HCT116 (cell line): ENCODE data around the gene KREMEN2. TPM values are rescaled to one million over a fixed set of nuclear protein-coding genes. Genes with fewer than 3 reads are reported as not detected.

Experiments used
- ATAC-seq: fragments of 200-7000 bp; cut with Tn5 transposase; 2 replicates; pipeline ENCODE4 v1.9.1; 2020; ENCODE audit warnings: mild to moderate bottlenecking, moderate library complexity
- BruUV-seq: library from RNA; stranded (reverse); fragments of 400-500 nt; replicated peaks from 2 replicates; lab custom pipeline; 2021; lab: Mats Ljungman, UMichigan
- CTCF ChIA-PET: fragments of 300-600 bp; sonication (Branson Sonifier 250); formaldehyde crosslinking; loops from one replicate; lab custom pipeline; 2021; ENCODE audit warnings: antibody characterized with exemption; lab: Charles Lee
- POLR2A ChIA-PET: fragments of 300-600, 350-600 bp; sonication (Branson Sonifier 250); formaldehyde crosslinking; loops from one replicate; lab custom pipeline; 2021; ENCODE audit warnings: antibody characterized with exemption; lab: Charles Lee
- RAD21 ChIA-PET, 2 experiments: fragments of 300-600 bp; sonication (Branson Sonifier 250); formaldehyde crosslinking; loops; one replicate each; lab custom pipeline; 2023; ENCODE audit warnings: low total read pairs in 2 of 2; ENCODE audit not compliant: uncharacterized antibody in 2 of 2, unreplicated experiment in 2 of 2, low non-redundant PET in 1 of 2; lab: Charles Lee
- DNase-seq: peaks from one replicate; pipeline ENCODE4 v3.0.0-alpha.2; 2010; ENCODE audit warnings: low read depth, low spot score
- H2AFZ ChIP-seq: fragments of 200-600 bp; shearing (Covaris generic), sonication (generic); 2 replicates; pipeline ENCODE4 v1.6.1; 2017; ENCODE audit warnings: low read depth, mixed run types, mixed read lengths, antibody characterized with exemption, low read length; ENCODE audit not compliant: poor library complexity, severe bottlenecking
- H3K27ac ChIP-seq: 2 replicates; pipeline ENCODE4 v1.5.1; 2012; ENCODE audit warnings: low read depth, low read length
- H3K27me3 ChIP-seq: fragments of 200-600 bp; sonication (generic); 2 replicates; pipeline ENCODE4 v1.6.1; 2016; ENCODE audit warnings: mixed run types, low read length, mixed read lengths; ENCODE audit not compliant: insufficient read depth
- H3K36me3 ChIP-seq, 2 experiments: fragments of 200-500 bp in 1 of 2; fragments of 200-600 bp in 1 of 2; sonication (Bioruptor generic) in 1 of 2; sonication (generic) in 1 of 2; 2 replicates each; pipeline versions ENCODE4 v1.5.1 to v1.6.1; 2014 to 2016; ENCODE audit warnings: low read length in 2 of 2, inconsistent platforms in 1 of 2, mixed read lengths in 1 of 2, mixed run types in 1 of 2; ENCODE audit not compliant: insufficient read depth in 2 of 2, control insufficient read depth in 1 of 2
- H3K4me1 ChIP-seq, 2 experiments: fragments of 200-600 bp in 1 of 2; sonication (generic) in 1 of 2; 2 replicates each; pipeline versions ENCODE4 v1.5.1 to v1.6.1; 2012 to 2017; ENCODE audit warnings: low read length in 2 of 2, inconsistent platforms in 1 of 2, mild to moderate bottlenecking in 1 of 2, mixed read lengths in 1 of 2, mixed run types in 1 of 2, moderate library complexity in 1 of 2; ENCODE audit not compliant: insufficient read depth in 2 of 2, control insufficient read depth in 1 of 2
- H3K4me2 ChIP-seq: fragments of 200-600 bp; sonication (generic); 2 replicates; pipeline ENCODE4 v1.6.1; 2017; ENCODE audit warnings: mixed run types, low read length, mixed read lengths
- H3K4me3 ChIP-seq, 2 experiments: fragments of 200-600 bp in 1 of 2; sonication (generic) in 1 of 2; replicated peaks in 1 of 2; 2 replicates each; pipeline ENCODE4 v1.5.1; 2011 to 2016; ENCODE audit warnings: low read length in 2 of 2, control low read depth in 1 of 2, low read depth in 1 of 2, mild to moderate bottlenecking in 1 of 2, mixed read lengths in 1 of 2, mixed run types in 1 of 2
- H3K79me2 ChIP-seq: fragments of 200-600 bp; sonication (generic); 2 replicates; pipeline ENCODE4 v1.6.1; 2017; ENCODE audit warnings: mild to moderate bottlenecking, mixed run types, low read length, moderate library complexity, mixed read lengths; ENCODE audit not compliant: insufficient read depth
- H3K9ac ChIP-seq: fragments of 200-600 bp; sonication (generic); 2 replicates; pipeline ENCODE4 v1.6.1; 2016; ENCODE audit warnings: low read length, mixed read lengths
- H3K9me2 ChIP-seq: fragments of 200-600 bp; sonication (generic), shearing (Covaris generic); 2 replicates; pipeline ENCODE4 v1.6.1; 2017; ENCODE audit warnings: mixed run types, mild to moderate bottlenecking, moderate library complexity; ENCODE audit not compliant: insufficient read depth
- H3K9me3 ChIP-seq, 2 experiments: fragments of 200-500 bp in 1 of 2; fragments of 200-600 bp in 1 of 2; sonication (Bioruptor generic) in 1 of 2; sonication (generic) in 1 of 2; 2 replicates each; pipeline ENCODE4 v1.6.1; 2014 to 2017; ENCODE audit warnings: low read length in 2 of 2, mixed read lengths in 2 of 2, inconsistent platforms in 1 of 2, low read depth in 1 of 2, mild to moderate bottlenecking in 1 of 2, mixed run types in 1 of 2, moderate library complexity in 1 of 2; ENCODE audit not compliant: control insufficient read depth in 1 of 2, insufficient read depth in 1 of 2
- H4K20me1 ChIP-seq: fragments of 200-600 bp; sonication (generic), shearing (Covaris generic); 2 replicates; pipeline ENCODE4 v1.6.1; 2017; ENCODE audit warnings: mixed run types, mild to moderate bottlenecking, moderate library complexity; ENCODE audit not compliant: insufficient read depth
- ELF1 ChIP-seq: IDR thresholded peaks from 2 replicates; pipeline ENCODE4 v1.6.1; 2012; ENCODE audit warnings: low read depth, borderline replicate concordance
- FOSL1 ChIP-seq: IDR thresholded peaks from 2 replicates; pipeline ENCODE4 v1.6.1; 2012; ENCODE audit warnings: low read depth
- JUND ChIP-seq: IDR thresholded peaks from 2 replicates; pipeline ENCODE4 v1.6.1; 2012
- POLR2A ChIP-seq: IDR thresholded peaks from 2 replicates; pipeline ENCODE4 v1.7.0; 2011; ENCODE audit warnings: borderline replicate concordance; ENCODE audit not compliant: insufficient read depth, insufficient read length; ENCODE audit errors: extremely low read depth
- POLR2AphosphoS5 ChIP-seq: IDR thresholded peaks from 2 replicates; pipeline ENCODE4 v1.6.1; 2011; ENCODE audit warnings: mild to moderate bottlenecking, low read depth, low read length, moderate library complexity
- SIN3A ChIP-seq: IDR thresholded peaks from 2 replicates; pipeline ENCODE4 v1.6.1; 2012; ENCODE audit warnings: low read depth
- SP1 ChIP-seq: IDR thresholded peaks from 2 replicates; pipeline ENCODE4 v1.6.1; 2012; ENCODE audit warnings: low read depth
- SRF ChIP-seq: IDR thresholded peaks from 2 replicates; pipeline ENCODE4 v1.6.1; 2012; ENCODE audit warnings: low read depth
- YY1 ChIP-seq: IDR thresholded peaks from 2 replicates; pipeline ENCODE4 v1.6.1; 2011; ENCODE audit warnings: low read length, low read depth, moderate library complexity, mild to moderate bottlenecking; ENCODE audit not compliant: insufficient replicate concordance; ENCODE audit errors: extremely low read depth
- intact Hi-C: fragments of 100-400 bp; cut with micrococcal nuclease; formaldehyde crosslinking; loops from 2 replicates; pipeline ENCODE4 v1.10.0; 2022
- total RNA-seq: library from RNA; stranded (reverse); gene quantifications from one replicate; pipeline ENCODE4 v1.2.1, GENCODE V29; 2021; ENCODE audit not compliant: unreplicated experiment
- TF ChIP-seq, protein P1 (sequence below): IDR thresholded peaks from 2 replicates; pipeline ENCODE4 v1.6.1; 2011; ENCODE audit warnings: mild to moderate bottlenecking, low read length, moderate library complexity; ENCODE audit not compliant: insufficient replicate concordance; ENCODE audit errors: extremely low read depth
- TF ChIP-seq, protein P2 (sequence below), 3 experiments: fragments of 200-600 bp in 1 of 3; sonication (generic) in 1 of 3; IDR thresholded peaks in 2 of 3; conservative IDR thresholded peaks in 1 of 3; 2 replicates each; pipeline ENCODE4 v1.5.1; 2012 to 2017; ENCODE audit warnings: low read depth in 2 of 3, low read length in 2 of 3, antibody characterized with exemption in 1 of 3, borderline replicate concordance in 1 of 3, control low read depth in 1 of 3, mild to moderate bottlenecking in 1 of 3, mixed read lengths in 1 of 3, mixed run types in 1 of 3, moderate library complexity in 1 of 3; ENCODE audit not compliant: insufficient read depth in 1 of 3
- TF ChIP-seq, protein P3 (sequence below): IDR thresholded peaks from 2 replicates; pipeline ENCODE4 v1.6.1; 2012

The KREMEN2 gene
- total RNA-seq, 1 experiment from 2014 or later: 14.1 TPM

DNA sequence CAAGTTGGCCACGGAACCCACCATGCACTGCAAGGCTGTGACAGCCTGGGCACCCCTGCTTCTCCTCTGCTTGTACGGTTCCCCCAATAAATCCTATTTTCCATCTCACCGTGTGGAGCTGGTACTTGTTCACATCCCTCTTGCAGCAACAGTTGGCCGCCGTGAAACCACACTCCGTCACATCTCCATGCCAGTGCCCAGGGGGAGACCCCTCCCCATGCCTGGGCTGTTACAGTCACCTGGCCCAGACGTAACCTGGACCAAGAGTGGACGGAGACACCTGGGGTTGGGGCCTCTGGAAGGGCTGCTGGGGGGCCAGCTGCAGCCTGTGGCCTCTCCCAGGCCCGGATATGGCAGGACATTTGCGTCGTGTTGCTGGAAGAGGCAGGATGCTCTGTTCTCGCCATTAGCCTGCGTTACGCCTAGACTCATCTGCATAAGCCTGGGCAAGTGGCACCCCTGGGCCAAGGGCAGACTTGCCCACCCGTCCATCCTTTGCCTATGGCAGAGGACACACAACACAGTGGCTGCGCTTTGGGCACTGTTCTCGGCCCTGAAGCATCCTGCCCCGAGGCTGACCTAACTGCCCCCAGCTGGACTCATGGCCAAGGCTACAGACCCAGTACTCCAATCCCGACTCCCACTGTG lies 14.2 kb upstream of the KREMEN2 start:
- Histone ChIP-seq H3K79me2 (no peaks in the 10 kb centered on the region), H4K20me1 (no peaks in the 10 kb centered on the region), H2AFZ (no peak overlapping the region), H3K36me3 (peaks cover 0 to 4% of the 10 kb centered on the region in 2 experiments; a peak in 1 of 4 replicates), H3K9me3 (no peaks in the 10 kb centered on the region), H3K27me3 (no peaks in the 10 kb centered on the region), H3K4me1 (no peaks in the 10 kb centered on the region), H3K4me2 (no peak overlapping the region), H3K4me3 (no peak overlapping the region), H3K27ac (no peak overlapping the region), H3K9me2 (no peaks in the 10 kb centered on the region), H3K9ac (no peak overlapping the region)
- DNase-seq (no peak), ATAC-seq (no peak)
- CTCF ChIA-PET: no interaction called here
- BruUV-seq: no TSS peak
- POLR2A ChIA-PET: no interaction called here
- TF ChIP-seq, protein P1, sequence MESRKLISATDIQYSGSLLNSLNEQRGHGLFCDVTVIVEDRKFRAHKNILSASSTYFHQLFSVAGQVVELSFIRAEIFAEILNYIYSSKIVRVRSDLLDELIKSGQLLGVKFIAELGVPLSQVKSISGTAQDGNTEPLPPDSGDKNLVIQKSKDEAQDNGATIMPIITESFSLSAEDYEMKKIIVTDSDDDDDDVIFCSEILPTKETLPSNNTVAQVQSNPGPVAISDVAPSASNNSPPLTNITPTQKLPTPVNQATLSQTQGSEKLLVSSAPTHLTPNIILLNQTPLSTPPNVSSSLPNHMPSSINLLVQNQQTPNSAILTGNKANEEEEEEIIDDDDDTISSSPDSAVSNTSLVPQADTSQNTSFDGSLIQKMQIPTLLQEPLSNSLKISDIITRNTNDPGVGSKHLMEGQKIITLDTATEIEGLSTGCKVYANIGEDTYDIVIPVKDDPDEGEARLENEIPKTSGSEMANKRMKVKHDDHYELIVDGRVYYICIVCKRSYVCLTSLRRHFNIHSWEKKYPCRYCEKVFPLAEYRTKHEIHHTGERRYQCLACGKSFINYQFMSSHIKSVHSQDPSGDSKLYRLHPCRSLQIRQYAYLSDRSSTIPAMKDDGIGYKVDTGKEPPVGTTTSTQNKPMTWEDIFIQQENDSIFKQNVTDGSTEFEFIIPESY: no peak
- TF ChIP-seq SIN3A: no peak
- no peak for TF ChIP-seq POLR2A
- TF ChIP-seq POLR2AphosphoS5: no peak
- TF ChIP-seq FOSL1: no peak
- no peak for TF ChIP-seq JUND
- TF ChIP-seq, protein P2, sequence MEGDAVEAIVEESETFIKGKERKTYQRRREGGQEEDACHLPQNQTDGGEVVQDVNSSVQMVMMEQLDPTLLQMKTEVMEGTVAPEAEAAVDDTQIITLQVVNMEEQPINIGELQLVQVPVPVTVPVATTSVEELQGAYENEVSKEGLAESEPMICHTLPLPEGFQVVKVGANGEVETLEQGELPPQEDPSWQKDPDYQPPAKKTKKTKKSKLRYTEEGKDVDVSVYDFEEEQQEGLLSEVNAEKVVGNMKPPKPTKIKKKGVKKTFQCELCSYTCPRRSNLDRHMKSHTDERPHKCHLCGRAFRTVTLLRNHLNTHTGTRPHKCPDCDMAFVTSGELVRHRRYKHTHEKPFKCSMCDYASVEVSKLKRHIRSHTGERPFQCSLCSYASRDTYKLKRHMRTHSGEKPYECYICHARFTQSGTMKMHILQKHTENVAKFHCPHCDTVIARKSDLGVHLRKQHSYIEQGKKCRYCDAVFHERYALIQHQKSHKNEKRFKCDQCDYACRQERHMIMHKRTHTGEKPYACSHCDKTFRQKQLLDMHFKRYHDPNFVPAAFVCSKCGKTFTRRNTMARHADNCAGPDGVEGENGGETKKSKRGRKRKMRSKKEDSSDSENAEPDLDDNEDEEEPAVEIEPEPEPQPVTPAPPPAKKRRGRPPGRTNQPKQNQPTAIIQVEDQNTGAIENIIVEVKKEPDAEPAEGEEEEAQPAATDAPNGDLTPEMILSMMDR (IDR thresholded peaks at IDR 0.05 in 2 of 3, conservative IDR thresholded peaks at IDR 0.05 in 1 of 3; ENCODE audit: borderline replicate concordance in 1 of 3, insufficient read depth in 1 of 3, low read depth in 2 of 3, low read length in 2 of 3): no peak
- TF ChIP-seq SP1: no peak
- no peak for TF ChIP-seq SRF
- no peak for TF ChIP-seq YY1
- no peak for TF ChIP-seq ELF1
- TF ChIP-seq, protein P3, sequence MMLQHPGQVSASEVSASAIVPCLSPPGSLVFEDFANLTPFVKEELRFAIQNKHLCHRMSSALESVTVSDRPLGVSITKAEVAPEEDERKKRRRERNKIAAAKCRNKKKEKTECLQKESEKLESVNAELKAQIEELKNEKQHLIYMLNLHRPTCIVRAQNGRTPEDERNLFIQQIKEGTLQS: no peak
- intact Hi-C loops: no loop called here
- RAD21 ChIA-PET: no interaction called here
